Stomach smooth muscle (tissue), 2 donors: Measurements from ENCODE around the gene NOTCH1.

Experiments used
- H3K27ac ChIP-seq: one replicate; pipeline ENCODE4 v1.7.0; 2013; ENCODE audit warnings: mild to moderate bottlenecking, low read length, inconsistent platforms
- H3K27me3 ChIP-seq, 2 donors: one replicate each; pipeline ENCODE4 v1.7.0; 2013; ENCODE audit warnings: low read length in 2 of 2; ENCODE audit not compliant: insufficient read depth in 2 of 2, control insufficient read depth in 1 of 2
- H3K36me3 ChIP-seq, 2 donors: one replicate each; pipeline ENCODE4 v1.7.0; 2013; ENCODE audit warnings: low read length in 2 of 2; ENCODE audit not compliant: control insufficient read depth in 2 of 2, insufficient read depth in 2 of 2
- H3K4me1 ChIP-seq: one replicate; pipeline ENCODE4 v1.7.0; 2013; ENCODE audit warnings: low read length; ENCODE audit not compliant: control insufficient read depth, insufficient read depth
- H3K4me3 ChIP-seq, 2 donors: one replicate each; pipeline ENCODE4 v1.7.0; 2013; ENCODE audit warnings: low read length in 2 of 2
- H3K9ac ChIP-seq, 2 donors: one replicate each; pipeline ENCODE4 v1.7.0; 2013; ENCODE audit warnings: low read length in 2 of 2, mild to moderate bottlenecking in 1 of 2
- H3K9me3 ChIP-seq, 2 donors: one replicate each; pipeline ENCODE4 v1.7.0; 2013; ENCODE audit warnings: low read length in 2 of 2; ENCODE audit not compliant: control insufficient read depth in 2 of 2
- donor health status: healthy.
- donor health status: Pancreatic carcinoma.

NOTCH1 gene

GRCh38 chr9:136460772-136461325 lies 85.0 kb downstream of the NOTCH1 start:
- Histone ChIP-seq H3K9me3 (no peaks in the 10 kb centered on the region), H3K4me1 (no peaks in the 10 kb centered on the region), H3K9ac (no peak overlapping the region), H3K27ac (no peak overlapping the region), H3K27me3 (no peaks in the 10 kb centered on the region), H3K36me3 (peaks cover 71 to 81% of the 10 kb centered on the region in 2 donors), H3K4me3 (no peak overlapping the region)

DNA sequence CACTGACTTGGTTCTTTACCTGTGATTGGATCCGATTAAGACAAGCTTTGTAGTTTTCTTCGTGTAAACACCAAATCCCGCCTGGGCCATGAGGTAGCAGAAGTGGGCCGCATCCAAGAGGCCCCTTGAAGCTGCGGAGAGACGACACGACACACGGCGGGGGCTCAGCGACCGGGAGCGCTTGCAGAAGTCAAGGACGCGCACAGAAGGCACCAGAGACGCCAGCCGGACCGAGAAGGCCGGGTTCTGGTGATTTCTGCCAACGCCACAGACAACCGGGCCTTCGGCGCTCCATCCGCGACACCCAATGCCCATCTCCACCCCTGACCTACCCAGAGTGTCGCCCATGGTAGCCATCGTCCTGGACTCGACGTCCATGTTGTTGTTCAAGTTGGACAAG lies 86.4 kb downstream of the NOTCH1 start:
- peaks cover 68 to 79% of the 10 kb centered on the region in 2 donors for H3K36me3 ChIP-seq
- H3K4me3 ChIP-seq, result no peak overlapping the region
- H3K27ac ChIP-seq, result no peak overlapping the region
- H3K4me1 ChIP-seq, result no peaks in the 10 kb centered on the region
- no peaks in the 10 kb centered on the region for H3K27me3 ChIP-seq
- H3K9me3 ChIP-seq, result no peaks in the 10 kb centered on the region
- no peak overlapping the region for H3K9ac ChIP-seq

GRCh38 chr9:136457326-136457725 lies 88.5 kb downstream of the NOTCH1 start:
- H3K4me1 ChIP-seq, result no peaks in the 10 kb centered on the region
- no peaks in the 10 kb centered on the region for H3K27me3 ChIP-seq
- H3K36me3 ChIP-seq, result peaks cover 65 to 69% of the 10 kb centered on the region in 2 donors
- H3K27ac ChIP-seq, result no peak overlapping the region
- H3K9ac ChIP-seq, result no peak overlapping the region
- no peaks in the 10 kb centered on the region for H3K9me3 ChIP-seq
- no peak overlapping the region for H3K4me3 ChIP-seq

DNA sequence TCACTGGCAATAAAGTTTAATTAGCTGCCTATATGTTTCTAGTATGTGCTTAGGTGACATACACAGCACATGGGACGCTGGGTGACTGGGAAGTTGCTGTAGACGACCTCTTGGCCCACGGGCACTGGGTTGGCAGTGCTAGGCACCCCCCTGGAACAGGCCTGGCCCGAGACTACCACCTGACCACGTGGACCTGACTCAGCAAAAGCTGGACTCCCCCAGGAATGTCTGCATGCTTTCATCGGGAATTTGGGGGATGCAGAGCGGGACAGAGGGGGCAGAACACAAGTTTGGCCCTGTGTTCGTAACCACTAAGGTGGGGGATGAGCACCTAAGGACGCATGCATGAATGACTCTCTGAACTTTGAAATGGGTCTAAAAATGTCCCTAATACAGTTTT lies 89.6 kb downstream of the NOTCH1 start:
- Histone ChIP-seq H3K4me1 (no peaks in the 10 kb centered on the region), H3K9ac (no peak overlapping the region), H3K27me3 (no peaks in the 10 kb centered on the region), H3K9me3 (no peaks in the 10 kb centered on the region), H3K4me3 (no peak overlapping the region), H3K27ac (no peak overlapping the region), H3K36me3 (peaks cover 61 to 66% of the 10 kb centered on the region in 2 donors)

DNA sequence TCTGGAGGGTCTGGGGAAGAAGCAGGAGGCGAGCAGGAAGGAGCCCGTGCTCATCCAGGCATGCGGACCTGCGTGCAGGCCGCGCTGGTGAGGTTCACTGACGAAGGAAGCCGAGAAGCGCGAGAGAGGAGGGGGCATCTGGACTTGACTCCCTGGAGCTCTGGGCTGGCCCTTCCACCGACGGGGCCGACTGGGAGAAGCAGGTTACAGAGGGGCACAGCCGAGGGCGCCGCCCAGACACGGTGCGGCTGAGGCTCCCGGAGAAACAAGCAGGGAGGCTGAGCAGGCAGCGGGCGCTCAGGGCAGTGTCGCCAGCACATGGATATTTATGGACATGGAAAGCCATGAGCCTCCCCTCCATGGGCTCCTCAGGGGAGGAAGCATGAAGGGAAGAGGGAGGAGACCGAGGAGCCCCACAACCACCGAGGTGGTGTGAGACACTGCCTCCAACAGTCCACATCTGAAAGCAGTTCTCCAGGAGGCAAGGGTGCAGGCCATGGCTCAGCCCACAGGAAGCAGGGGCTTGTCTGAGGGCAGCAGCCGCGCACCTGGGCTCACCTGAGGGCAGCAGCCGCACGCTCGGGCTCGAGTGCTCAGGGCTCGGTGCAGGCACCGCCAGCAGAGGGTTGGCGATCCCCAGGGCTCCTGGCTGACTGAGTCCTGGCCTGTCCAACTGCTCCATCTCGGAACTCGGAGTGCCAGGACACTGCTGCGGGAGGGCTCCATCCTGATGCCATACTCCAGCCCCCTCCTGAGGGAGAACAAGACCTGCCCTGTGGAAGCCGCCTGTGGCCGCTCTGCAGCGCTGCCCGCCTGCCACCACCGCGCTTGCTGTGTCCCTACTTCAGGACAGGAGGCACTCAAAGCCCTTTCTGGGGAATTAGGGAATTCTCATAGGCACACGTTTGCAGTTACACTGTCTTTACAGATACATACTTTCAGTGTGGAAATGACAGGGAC lies 90.5 kb downstream of the NOTCH1 start:
- Histone ChIP-seq H3K27ac (no peak overlapping the region), H3K27me3 (no peaks in the 10 kb centered on the region), H3K9ac (no peak overlapping the region), H3K4me1 (no peaks in the 10 kb centered on the region), H3K36me3 (peaks cover 66 to 67% of the 10 kb centered on the region in 2 donors), H3K4me3 (no peak overlapping the region), H3K9me3 (no peaks in the 10 kb centered on the region)

DNA sequence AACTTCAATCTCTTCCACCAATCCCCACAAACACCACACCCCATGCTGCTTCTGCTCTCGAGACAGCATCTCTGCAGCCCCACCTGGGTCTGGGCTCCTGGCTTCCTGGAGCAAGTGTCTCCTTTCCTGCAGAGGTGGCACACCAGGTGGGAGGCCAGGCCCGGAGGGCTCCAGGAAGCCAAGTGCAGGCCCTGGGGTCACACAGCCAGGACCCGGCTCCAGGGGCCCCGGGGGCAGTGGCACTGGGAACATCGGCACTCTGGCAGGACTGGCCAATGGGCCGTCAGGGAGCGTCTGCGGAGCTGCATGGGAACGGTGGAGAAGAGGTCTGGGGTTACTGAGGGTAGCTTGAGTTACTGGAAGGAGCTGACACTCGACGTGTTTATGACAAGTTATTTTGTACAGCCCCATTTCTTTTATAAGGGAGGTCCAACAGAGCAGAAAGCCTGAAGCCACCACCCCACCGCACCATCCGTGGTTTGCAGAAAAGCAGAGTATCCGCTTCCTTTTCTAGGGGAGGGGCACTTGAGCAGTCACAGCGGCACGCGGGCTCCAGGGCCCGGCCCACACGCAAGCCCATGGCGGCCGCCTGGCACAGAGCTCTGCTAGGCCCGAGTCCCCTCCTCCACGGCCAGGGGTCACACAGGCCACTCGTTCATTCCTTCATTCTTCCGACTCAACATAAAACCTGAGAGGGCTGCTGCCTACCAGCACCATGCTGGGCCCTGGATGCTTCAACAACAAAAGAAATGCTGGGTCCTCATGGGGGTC lies 91.6 kb downstream of the NOTCH1 start:
- Histone ChIP-seq H3K27ac (no peak overlapping the region), H3K4me1 (no peaks in the 10 kb centered on the region), H3K9ac (no peak overlapping the region), H3K27me3 (no peaks in the 10 kb centered on the region), H3K36me3 (peaks cover 64 to 67% of the 10 kb centered on the region in 2 donors), H3K9me3 (no peaks in the 10 kb centered on the region), H3K4me3 (no peak overlapping the region)

DNA sequence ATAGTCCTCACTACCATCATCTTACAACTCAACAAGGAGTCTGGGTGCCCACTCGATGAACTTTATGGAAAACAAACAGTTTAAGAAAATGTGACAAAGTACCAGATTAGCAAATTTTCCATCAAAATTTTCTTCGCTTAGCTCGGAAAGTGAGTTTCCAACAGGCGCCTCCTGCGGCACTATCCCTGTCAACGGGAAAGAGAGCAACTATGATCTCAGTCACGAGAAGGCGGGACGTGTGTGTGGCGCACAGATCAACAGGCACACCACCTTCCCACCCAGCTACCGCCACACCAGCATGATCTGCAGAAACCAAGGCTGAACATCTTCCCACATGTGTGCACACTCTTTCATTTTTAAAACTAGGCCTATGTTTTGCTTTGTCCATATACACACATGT lies 92.5 kb downstream of the NOTCH1 start:
- Histone ChIP-seq H3K4me3 (no peak overlapping the region), H3K9me3 (no peaks in the 10 kb centered on the region), H3K36me3 (peaks cover 65 to 66% of the 10 kb centered on the region in 2 donors), H3K27me3 (no peaks in the 10 kb centered on the region), H3K4me1 (no peaks in the 10 kb centered on the region), H3K9ac (no peak overlapping the region), H3K27ac (no peak overlapping the region)

GRCh38 chr9:136451221-136451877 lies 94.5 kb downstream of the NOTCH1 start:
- Histone ChIP-seq H3K9ac (no peak overlapping the region), H3K4me3 (no peak overlapping the region), H3K4me1 (no peaks in the 10 kb centered on the region), H3K27me3 (no peaks in the 10 kb centered on the region), H3K27ac (no peak overlapping the region), H3K36me3 (peaks cover 70 to 71% of the 10 kb centered on the region in 2 donors), H3K9me3 (no peaks in the 10 kb centered on the region)

- no peaks in the 10 kb centered on the region for H3K27me3 ChIP-seq
- no peaks in the 10 kb centered on the region for H3K9me3 ChIP-seq
- H3K9ac ChIP-seq, result no peak overlapping the region
- H3K36me3 ChIP-seq, result peaks cover 67 to 68% of the 10 kb centered on the region in 2 donors
- no peak overlapping the region for H3K27ac ChIP-seq
- no peaks in the 10 kb centered on the region for H3K4me1 ChIP-seq
- no peak overlapping the region for H3K4me3 ChIP-seq
Measured at GRCh38 chr9:136448655-136449054, 97.2 kb downstream of the NOTCH1 start.

DNA sequence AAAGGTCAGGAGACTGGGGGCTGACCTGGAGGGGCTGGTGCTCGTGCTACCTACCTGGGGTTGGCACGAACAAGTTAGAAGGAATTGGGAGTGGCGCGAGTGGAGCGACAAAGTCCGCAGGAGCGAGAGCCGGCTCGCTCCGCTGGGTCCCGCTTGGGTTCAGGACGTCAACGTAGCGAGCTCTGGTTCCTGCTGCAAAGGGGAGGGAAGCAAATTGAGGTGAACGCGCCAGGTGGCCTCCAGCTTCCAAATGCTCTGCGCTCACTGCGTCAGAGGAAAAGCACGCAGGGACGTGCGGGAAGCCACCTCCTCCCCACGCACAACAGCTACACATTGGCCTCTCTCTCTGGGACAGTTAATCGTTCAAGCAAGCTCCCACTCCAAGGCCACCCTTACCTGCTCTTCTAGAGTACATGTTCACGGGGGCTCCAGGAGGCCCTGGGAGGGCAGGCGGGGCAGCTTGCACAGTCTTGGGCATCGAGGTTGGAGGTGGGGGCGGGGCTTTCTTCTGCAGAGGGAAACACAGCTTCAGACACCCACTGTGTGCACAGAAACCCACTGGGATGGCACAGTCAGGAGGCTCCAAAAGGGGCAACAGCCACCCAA lies 98.6 kb downstream of the NOTCH1 start:
- no peak overlapping the region for H3K4me3 ChIP-seq
- no peaks in the 10 kb centered on the region for H3K9me3 ChIP-seq
- H3K4me1 ChIP-seq, result no peaks in the 10 kb centered on the region
- H3K27me3 ChIP-seq, result no peaks in the 10 kb centered on the region
- no peak overlapping the region for H3K27ac ChIP-seq
- peaks cover 68 to 71% of the 10 kb centered on the region in 2 donors for H3K36me3 ChIP-seq
- no peak overlapping the region for H3K9ac ChIP-seq
